ENCODE measurements around the gene CRABP1.

DNA sequence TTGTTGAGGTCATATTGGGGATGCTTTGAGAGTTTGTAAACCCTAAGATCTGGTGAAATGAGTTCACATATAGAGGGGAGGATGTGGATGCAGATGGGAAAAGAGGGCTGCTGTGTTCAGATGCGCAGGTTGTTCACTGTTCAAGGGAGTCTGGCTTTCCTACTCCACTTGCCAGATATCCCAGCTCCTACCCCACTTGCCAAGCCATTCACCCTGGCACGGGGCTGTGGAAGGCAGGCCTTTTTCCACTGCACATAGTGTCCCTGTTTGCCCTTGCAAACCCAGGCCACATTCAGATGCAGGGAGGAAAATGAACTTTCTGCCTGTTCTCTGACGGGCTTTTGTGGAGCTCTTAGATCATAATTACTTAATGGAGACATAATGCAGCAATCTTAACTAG lies 29.0 kb downstream of the CRABP1 start:
- TF ChIP-seq, protein P1, sequence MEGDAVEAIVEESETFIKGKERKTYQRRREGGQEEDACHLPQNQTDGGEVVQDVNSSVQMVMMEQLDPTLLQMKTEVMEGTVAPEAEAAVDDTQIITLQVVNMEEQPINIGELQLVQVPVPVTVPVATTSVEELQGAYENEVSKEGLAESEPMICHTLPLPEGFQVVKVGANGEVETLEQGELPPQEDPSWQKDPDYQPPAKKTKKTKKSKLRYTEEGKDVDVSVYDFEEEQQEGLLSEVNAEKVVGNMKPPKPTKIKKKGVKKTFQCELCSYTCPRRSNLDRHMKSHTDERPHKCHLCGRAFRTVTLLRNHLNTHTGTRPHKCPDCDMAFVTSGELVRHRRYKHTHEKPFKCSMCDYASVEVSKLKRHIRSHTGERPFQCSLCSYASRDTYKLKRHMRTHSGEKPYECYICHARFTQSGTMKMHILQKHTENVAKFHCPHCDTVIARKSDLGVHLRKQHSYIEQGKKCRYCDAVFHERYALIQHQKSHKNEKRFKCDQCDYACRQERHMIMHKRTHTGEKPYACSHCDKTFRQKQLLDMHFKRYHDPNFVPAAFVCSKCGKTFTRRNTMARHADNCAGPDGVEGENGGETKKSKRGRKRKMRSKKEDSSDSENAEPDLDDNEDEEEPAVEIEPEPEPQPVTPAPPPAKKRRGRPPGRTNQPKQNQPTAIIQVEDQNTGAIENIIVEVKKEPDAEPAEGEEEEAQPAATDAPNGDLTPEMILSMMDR (IDR thresholded peaks at IDR 0.05), result no peak
- no peak for TF ChIP-seq POLR2A (IDR thresholded peaks at IDR 0.05)
